Endothelial cell of umbilical vein (primary cell): Measurements from ENCODE around the gene TMEM203. TPM values are rescaled to one million over a fixed set of nuclear protein-coding genes. Genes with fewer than 3 reads are reported as not detected.

Source experiments
- BruUV-seq: library from RNA; stranded (reverse); fragments of 400-500 nt; replicated peaks from 2 replicates; lab custom pipeline; 2021; lab: Mats Ljungman, UMichigan
- CTCF ChIA-PET: fragments of 300-600, 350-600 bp; sonication (Branson Sonifier 250); formaldehyde crosslinking; loops from one replicate; lab custom pipeline; 2021; ENCODE audit warnings: antibody characterized with exemption, inconsistent platforms; lab: Charles Lee
- POLR2A ChIA-PET: fragments of 300-600, 350-600 bp; sonication (Branson Sonifier 250); formaldehyde crosslinking; loops from one replicate; lab custom pipeline; 2021; ENCODE audit warnings: antibody characterized with exemption, inconsistent platforms; lab: Charles Lee
- DNase-seq: peaks from one replicate; pipeline ENCODE4 v3.0.0-alpha.2; 2011; ENCODE audit warnings: low read depth, low spot score
- FAIRE-seq: peaks from 2 replicates; lab custom pipeline; 2011; peaks lifted over from hg19 to GRCh38; lab: Jason Lieb, UNC
- H2AFZ ChIP-seq: 2 replicates; pipeline ENCODE4 v1.6.0; 2012; ENCODE audit warnings: low read depth, low read length, control low read depth, inconsistent platforms
- H3K27ac ChIP-seq: 2 replicates; pipeline ENCODE4 v1.5.1; 2011; ENCODE audit warnings: low read depth, mild to moderate bottlenecking, control low read depth, low read length, moderate library complexity; ENCODE audit not compliant: insufficient read depth
- H3K27me3 ChIP-seq, 2 experiments: 2 replicates each; pipeline versions ENCODE4 v1.6.0 to v1.6.1; 2011; ENCODE audit warnings: low read length in 2 of 2, mixed read lengths in 1 of 2; ENCODE audit not compliant: control insufficient read depth in 2 of 2, insufficient read depth in 2 of 2
- H3K36me3 ChIP-seq, 2 experiments: 2 replicates in 1 of 2; 3 replicates in 1 of 2; pipeline ENCODE4 v1.5.1; 2011; ENCODE audit warnings: low read length in 2 of 2, mild to moderate bottlenecking in 1 of 2, moderate library complexity in 1 of 2; ENCODE audit not compliant: control insufficient read depth in 2 of 2, insufficient read depth in 2 of 2; ENCODE audit errors: extremely low read depth in 1 of 2
- H3K4me1 ChIP-seq: 3 replicates; pipeline ENCODE4 v1.5.1; 2011; ENCODE audit warnings: mild to moderate bottlenecking, low read length; ENCODE audit not compliant: control insufficient read depth, insufficient read depth; ENCODE audit errors: extremely low read depth
- H3K4me2 ChIP-seq: 2 replicates; pipeline ENCODE4 v1.6.1; 2011; ENCODE audit warnings: low read length, control low read depth, mixed read lengths; ENCODE audit not compliant: insufficient read depth
- H3K4me3 ChIP-seq, 3 experiments: fragments of 200-600 bp in 1 of 3; sonication (generic), shearing (Covaris generic) in 1 of 3; replicated peaks in 1 of 3; 2 replicates each; pipeline ENCODE4 v1.5.1; 2011 to 2016; ENCODE audit warnings: control low read depth in 3 of 3, low read length in 3 of 3, mild to moderate bottlenecking in 2 of 3, inconsistent platforms in 1 of 3, low read depth in 1 of 3, moderate library complexity in 1 of 3; ENCODE audit not compliant: insufficient read depth in 1 of 3
- H3K79me2 ChIP-seq: 2 replicates; pipeline ENCODE4 v1.6.0; 2012; ENCODE audit warnings: low read length, inconsistent platforms; ENCODE audit not compliant: control insufficient read depth, insufficient read depth
- H3K9ac ChIP-seq: replicated peaks from 2 replicates; pipeline ENCODE3; 2011; ENCODE audit warnings: low read length, control low read depth; ENCODE audit not compliant: insufficient read depth; ENCODE audit errors: extremely low read depth
- H3K9me1 ChIP-seq: replicated peaks from 3 replicates; pipeline ENCODE4 v1.6.0; 2011; ENCODE audit warnings: mild to moderate bottlenecking, low read length; ENCODE audit not compliant: control insufficient read depth, insufficient read depth; ENCODE audit errors: extremely low read depth
- H3K9me3 ChIP-seq: replicated peaks from 2 replicates; pipeline ENCODE4 v1.5.1; 2012; ENCODE audit warnings: low read length, inconsistent platforms; ENCODE audit not compliant: control insufficient read depth, insufficient read depth
- H4K20me1 ChIP-seq: replicated peaks from 2 replicates; pipeline ENCODE3; 2011; ENCODE audit warnings: mild to moderate bottlenecking, low read length; ENCODE audit not compliant: control insufficient read depth, insufficient read depth; ENCODE audit errors: extremely low read depth
- CTCF ChIP-seq, 2 donors: IDR thresholded peaks; 1 replicate in 1 of 2; 2 replicates in 1 of 2; pipeline ENCODE4 v1.5.1; 2011; ENCODE audit warnings: low read length in 2 of 2, mild to moderate bottlenecking in 2 of 2, moderate library complexity in 2 of 2, control low read depth in 1 of 2, inconsistent platforms in 1 of 2, low read depth in 1 of 2; ENCODE audit not compliant: insufficient read depth in 1 of 2; ENCODE audit errors: extremely low read depth in 1 of 2
- EZH2 ChIP-seq: IDR thresholded peaks from 2 replicates; pipeline ENCODE4 v1.6.1; 2012; ENCODE audit warnings: borderline replicate concordance, low read depth, mild to moderate bottlenecking, moderate library complexity, low read length, inconsistent platforms; ENCODE audit not compliant: severe bottlenecking
- FOS ChIP-seq: IDR thresholded peaks from 2 replicates; pipeline ENCODE4 v1.6.1; 2011; ENCODE audit warnings: mild to moderate bottlenecking, low read length, moderate library complexity, borderline replicate concordance; ENCODE audit not compliant: insufficient read depth
- GATA2 ChIP-seq: IDR thresholded peaks from 2 replicates; pipeline ENCODE4 v1.7.0; 2011; ENCODE audit warnings: low read depth, mild to moderate bottlenecking, moderate library complexity, mixed read lengths, low read length; ENCODE audit not compliant: insufficient read length, insufficient read depth
- JUN ChIP-seq: IDR thresholded peaks from 2 replicates; pipeline ENCODE4 v1.6.1; 2011; ENCODE audit warnings: borderline replicate concordance, low read depth; ENCODE audit not compliant: insufficient read length, insufficient read depth
- MAX ChIP-seq: IDR thresholded peaks from 2 replicates; pipeline ENCODE4 v1.6.1; 2011; ENCODE audit not compliant: insufficient read depth, insufficient read length
- MYC ChIP-seq: IDR thresholded peaks from one replicate; pipeline ENCODE4 v1.6.1; 2011; ENCODE audit warnings: mild to moderate bottlenecking, low read depth, low read length
- POLR2A ChIP-seq: IDR thresholded peaks from 2 replicates; pipeline ENCODE4 v1.6.1; 2012; ENCODE audit warnings: low read depth, mild to moderate bottlenecking, control low read depth, low read length
- POLR2AphosphoS5 ChIP-seq: IDR thresholded peaks from 2 replicates; pipeline ENCODE4 v1.6.1; 2012; ENCODE audit warnings: low read depth, mild to moderate bottlenecking, control low read depth, low read length, moderate library complexity; ENCODE audit not compliant: insufficient read depth
- dilution Hi-C: fragments of 300-500 bp; cut with MboI; formaldehyde crosslinking; loops from one replicate; pipeline ENCODE4 v1.15.0; 2019; ENCODE audit warnings: low sequenced_read_pairs; ENCODE audit not compliant: extremely low pct_ligation_motif_present
- intact Hi-C: fragments of 100-400 bp; cut with micrococcal nuclease; formaldehyde crosslinking; loops from one replicate; pipeline ENCODE4 v1.10.0; 2022
- polyA plus RNA-seq, 4 experiments: library from polyadenylated mRNA; depleted of rRNA in 3 of 4; stranded (reverse) in 3 of 4; unstranded in 1 of 4; fragments of >200 nt; gene quantifications; 2 replicates each; pipeline versions ENCODE4 v1.2.1 to v1.2.3, GENCODE V29; 2011 to 2012; ENCODE audit warnings: missing spikeins in 1 of 4
- total RNA-seq: library from RNA; stranded (reverse); gene quantifications from 2 replicates; pipeline ENCODE4 v1.2.3, GENCODE V29; 2021

Gene TMEM203
- total and polyA plus RNA-seq, 2 donors (not counting 3 experiments of a cell fraction or from before 2014, with no cell fraction given), result 29.6 to 39.8 TPM

- no peak for FAIRE-seq
- ChIA-PET CTCF (interaction anchor here (0.6 to 2.5 kb wide), 66 partner anchors 8 to 459 kb away, joined by 3 to 63 read pairs (median 4); partner anchors contain the start of genes CYSRT1, MAN1B1, NDOR1 and NELFB), POLR2A (no interaction called here)
- peaks cover 9% of the 10 kb centered on the region for H3K79me2 ChIP-seq
- no peaks in the 10 kb centered on the region for H4K20me1 ChIP-seq
- dilution Hi-C loops (no loop called here), intact Hi-C loops (loop anchor here (1.0 to 5.0 kb wide), 3 partner anchors 14 to 450 kb away; partner anchors contain the start of gene RNF208)
- H3K4me2 ChIP-seq, result no peak overlapping the region
- TF ChIP-seq JUN (no peak), POLR2A (no peak), MYC (no peak)
- H3K27ac ChIP-seq, result no peak overlapping the region
- DNase-seq, result no peak
- no peak overlapping the region for H2AFZ ChIP-seq
- BruUV-seq, result no TSS peak
- no peak overlapping the region for H3K4me3 ChIP-seq
- no peaks in the 10 kb centered on the region for H3K36me3 ChIP-seq
- no peaks in the 10 kb centered on the region for H3K27me3 ChIP-seq
- H3K4me1 ChIP-seq, result no peaks in the 10 kb centered on the region
- no peaks in the 10 kb centered on the region for H3K9me1 ChIP-seq
- H3K9me3 ChIP-seq, result no peaks in the 10 kb centered on the region
- H3K9ac ChIP-seq, result no peak overlapping the region
Observed at GRCh38 chr9:137236936-137237421, 31.5 kb upstream of the TMEM203 start.

GRCh38 chr9:137236238-137236935, 30.9 kb upstream of the TMEM203 start:
- Histone ChIP-seq H3K9me3 (no peaks in the 10 kb centered on the region), H2AFZ (no peak overlapping the region), H3K4me1 (no peaks in the 10 kb centered on the region), H3K36me3 (no peaks in the 10 kb centered on the region), H3K79me2 (peaks cover 4% of the 10 kb centered on the region), H3K27me3 (no peaks in the 10 kb centered on the region), H3K9ac (no peak overlapping the region), H3K27ac (no peak overlapping the region), H3K9me1 (no peaks in the 10 kb centered on the region), H4K20me1 (no peaks in the 10 kb centered on the region), H3K4me3 (no peak overlapping the region), H3K4me2 (no peak overlapping the region)
- intact Hi-C loops, result loop anchor here (1.0 to 5.0 kb wide), 3 partner anchors 14 to 449 kb away; partner anchors contain the start of gene RNF208
- FAIRE-seq (peak; percentile 82), DNase-seq (peak; percentile 77)
- TF ChIP-seq CTCF (IDR thresholded peaks at IDR 0.05; ENCODE audit: extremely low read depth in 1 of 2, insufficient read depth in 1 of 2, low read depth in 1 of 2, low read length in 2 of 2), result peak; percentile 97 to 99
- no peak for TF ChIP-seq EZH2
- TF ChIP-seq MYC, result no peak
- TF ChIP-seq MAX, result no peak
- peak; percentile 33 for TF ChIP-seq POLR2AphosphoS5
- no peak for TF ChIP-seq JUN
- no peak for TF ChIP-seq POLR2A
- no peak for TF ChIP-seq FOS
- no peak for TF ChIP-seq GATA2
- ChIA-PET POLR2A (interaction anchor here (0.6 kb wide), 4 partner anchors 32 to 149 kb away, joined by 3 to 4 read pairs (median 3); partner anchors contain the start of gene MAN1B1), CTCF (interaction anchor here (0.6 to 2.5 kb wide), 68 partner anchors 9 to 782 kb away, joined by 3 to 63 read pairs (median 4); partner anchors contain the start of genes CYSRT1, MAN1B1, NDOR1 and NELFB)
- dilution Hi-C loops, result no loop called here
- BruUV-seq, result no TSS peak
